CD4-positive, alpha-beta T cell treated with Interleukin-4 for 4 hours (primary cell): Measurements from ENCODE around the gene CTIF.
"Not testable (repeated sequence)": the region's sequence is repeated elsewhere in the genome, so short reads cannot be mapped to it uniquely, and the experiment has no call there.

Experiments
- DNase-seq: peaks from one replicate; pipeline ENCODE4 v3.0.0-alpha.2; 2020

The CTIF gene

DNA sequence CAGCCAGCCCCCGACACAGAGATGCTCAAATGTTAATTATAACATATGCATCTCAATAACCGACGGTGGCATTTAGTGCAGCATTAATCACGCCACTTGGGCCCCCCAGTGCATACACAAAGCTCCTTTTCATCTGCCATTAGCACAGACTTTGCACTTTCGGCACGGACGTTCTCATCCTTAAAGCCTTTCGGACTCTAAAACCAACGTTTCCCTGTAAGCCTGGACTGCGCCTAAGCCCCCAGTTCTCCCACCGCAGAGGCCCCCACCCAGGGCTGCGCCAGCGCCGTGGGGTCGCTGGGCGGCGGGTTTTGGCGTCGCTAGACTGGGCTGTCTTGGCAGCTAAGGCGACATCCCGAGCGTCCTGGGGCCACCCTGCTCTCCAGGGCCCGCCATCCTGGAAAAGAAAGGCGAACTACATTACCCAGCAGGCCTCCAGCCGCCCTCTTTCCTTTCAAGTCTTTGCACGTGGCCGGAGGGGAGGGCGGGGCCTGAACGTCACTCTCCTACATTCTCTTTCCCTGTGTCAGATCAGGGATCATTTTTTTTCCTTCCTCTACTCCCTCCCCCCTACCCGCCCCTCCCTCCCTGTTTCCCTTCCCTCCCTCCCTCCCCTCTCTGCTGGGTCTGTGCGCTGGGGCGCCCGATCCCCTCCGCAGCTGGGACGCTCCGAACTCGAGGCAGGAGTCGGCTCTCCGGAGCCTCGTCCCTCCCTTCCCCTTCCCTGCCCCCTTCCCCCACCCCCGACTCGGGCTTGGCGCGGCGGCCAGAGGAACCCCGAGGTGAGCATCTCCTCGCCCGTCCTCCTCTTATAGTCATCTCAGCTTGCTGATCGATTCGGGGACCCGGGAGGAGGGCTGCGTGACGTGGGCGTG is at the start of gene CTIF:
Gene CTIF (plus strand): TSS at position 501 of the 875 bp plus-strand sequence. CDS start 80,535 bp downstream, outside the sequence.
- DNase-seq = peak; percentile 59

DNA sequence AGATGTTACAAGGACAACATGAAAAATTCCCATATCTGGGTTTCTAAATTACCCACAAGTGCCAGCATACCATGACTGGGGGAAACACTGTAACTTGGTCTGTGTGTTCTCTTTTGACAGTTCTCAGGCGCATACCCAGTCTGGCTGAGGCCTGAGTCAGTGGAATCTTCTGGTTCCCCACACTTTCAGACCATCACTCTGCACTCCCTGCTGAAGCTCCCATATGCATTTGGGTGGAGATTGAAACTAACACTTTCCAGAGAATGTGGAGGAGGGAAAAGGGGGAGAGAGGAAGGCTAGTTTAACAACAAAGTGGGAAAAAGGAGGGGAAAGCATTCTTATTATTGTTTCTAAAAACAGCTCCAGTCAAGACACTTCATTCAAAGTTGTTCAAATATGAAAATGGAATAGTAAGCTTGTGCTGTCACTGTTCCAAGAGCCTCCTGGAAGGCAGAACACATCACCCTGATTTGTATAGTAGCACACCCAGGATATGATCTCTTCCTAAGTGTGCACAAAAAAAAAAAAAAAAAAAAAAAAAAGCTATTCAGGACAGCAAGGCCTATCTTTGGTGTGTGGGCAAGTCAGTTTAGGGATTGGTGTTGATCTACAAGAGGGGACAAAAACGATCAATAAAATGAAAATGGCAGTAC is 48.1 kb upstream of the CTIF start:
- DNase-seq = no peak

DNA sequence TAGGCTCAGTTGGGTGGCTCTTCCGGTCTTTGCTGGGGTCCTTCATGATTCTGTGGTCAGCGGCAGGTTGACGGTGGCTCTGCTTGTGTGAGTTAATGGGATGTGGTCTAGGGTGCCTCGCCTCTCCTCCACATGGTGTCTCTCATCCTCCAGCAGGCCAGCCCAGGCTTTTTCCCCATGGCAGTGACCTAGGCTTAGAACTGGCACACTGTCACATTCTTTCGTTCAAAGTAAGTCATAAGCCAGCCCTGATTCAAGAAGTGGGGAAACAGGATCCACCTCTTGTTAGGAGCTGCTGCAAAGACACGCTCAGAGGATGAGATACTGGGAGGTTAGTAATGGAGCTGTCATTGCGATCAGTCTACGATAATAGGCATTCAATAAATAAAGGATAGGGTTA is 46.0 kb upstream of the CTIF start:
- DNase-seq = no peak

DNA sequence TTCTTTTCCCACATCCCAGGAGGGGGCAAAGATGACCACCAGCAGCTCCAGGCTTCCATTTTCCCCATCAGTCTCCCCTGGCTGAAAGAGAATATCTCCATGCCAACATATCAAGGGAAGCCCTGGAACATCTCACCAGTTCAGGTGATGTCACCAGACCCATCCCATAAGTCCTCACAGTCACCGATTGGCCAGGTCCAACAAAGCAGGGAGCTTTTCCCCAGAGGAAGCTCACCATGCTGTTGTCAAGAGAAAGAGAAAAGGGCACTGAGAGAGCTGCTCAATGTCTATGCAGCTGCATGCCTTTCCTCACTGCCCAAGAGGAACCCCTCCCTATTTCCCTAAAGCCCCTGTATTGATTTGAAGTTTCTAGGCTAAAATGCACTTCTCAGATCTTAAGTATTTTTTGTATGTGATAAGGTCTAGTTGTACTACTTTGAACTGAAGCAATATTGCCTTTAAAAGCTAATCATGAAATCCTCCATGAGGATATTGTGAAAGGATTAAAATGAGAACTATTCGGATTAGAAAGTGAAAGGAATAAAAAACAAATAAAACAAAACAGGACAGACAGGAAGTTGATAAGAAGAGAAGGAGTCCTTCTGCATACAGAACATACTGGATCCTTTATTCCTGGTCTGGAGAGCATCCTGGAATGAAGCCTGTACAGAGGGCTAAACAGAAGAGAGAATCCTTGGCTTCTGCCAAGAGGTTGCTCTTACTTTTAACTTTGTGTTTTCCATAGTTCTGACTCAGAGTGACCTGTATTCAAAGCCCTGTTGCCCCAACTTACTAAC is 45.2 kb upstream of the CTIF start:
- no peak for DNase-seq

DNA sequence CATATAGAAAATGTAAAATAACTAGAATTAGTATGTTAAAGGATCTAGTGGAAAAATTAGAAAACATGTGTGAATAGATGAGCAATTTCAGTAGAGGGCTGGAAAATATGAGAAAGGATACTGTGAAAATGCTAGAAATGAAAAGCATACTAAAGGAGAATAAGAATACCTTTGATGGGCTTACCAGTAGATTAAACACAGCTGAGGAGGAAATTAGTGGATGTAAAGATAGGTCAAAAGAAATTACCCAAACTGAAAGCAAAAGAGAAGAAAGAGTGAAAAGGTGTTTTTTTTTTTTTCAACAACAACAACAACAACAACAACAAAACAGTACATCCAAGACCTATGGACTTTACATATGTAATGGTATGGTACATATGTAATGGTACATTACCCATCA is 41.0 kb upstream of the CTIF start:
- no peak for DNase-seq

DNA sequence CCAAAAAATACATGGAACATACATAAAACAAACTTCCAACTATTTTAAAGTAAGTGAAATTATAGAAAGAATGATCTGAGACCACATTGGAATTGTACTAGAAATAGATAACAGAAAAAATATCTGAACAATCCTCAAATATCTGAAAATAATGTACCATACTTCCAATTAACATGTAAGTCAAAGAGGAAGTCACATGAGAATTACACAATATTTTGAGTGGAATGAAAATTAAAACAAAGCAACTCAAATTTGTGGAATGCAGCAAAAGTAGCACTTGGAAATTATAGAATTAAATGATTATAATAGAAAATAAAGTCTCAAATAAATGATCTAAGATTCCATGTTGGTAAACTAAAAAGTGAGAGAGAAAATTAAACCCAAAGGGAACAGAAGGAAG is 38.3 kb upstream of the CTIF start:
- DNase-seq = no peak

DNA sequence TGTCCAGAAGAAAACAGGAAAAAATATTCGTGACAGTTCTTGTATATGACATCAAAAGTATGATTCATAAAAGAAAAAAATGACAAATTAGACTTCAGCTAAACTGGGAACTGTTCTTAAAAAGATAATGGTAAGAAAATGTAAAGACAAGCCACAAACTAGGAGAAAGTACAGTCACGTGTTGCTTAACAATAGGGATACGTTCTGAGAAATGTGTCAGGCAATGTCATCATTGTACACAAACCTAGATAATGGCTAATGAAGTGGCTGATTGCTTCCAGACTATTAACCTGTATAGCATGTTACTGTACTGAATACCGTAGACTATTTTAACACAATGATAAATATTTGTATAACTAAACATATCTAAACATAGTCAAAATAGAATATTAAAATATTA is 35.9 kb upstream of the CTIF start:
- DNase-seq = no peak

DNA sequence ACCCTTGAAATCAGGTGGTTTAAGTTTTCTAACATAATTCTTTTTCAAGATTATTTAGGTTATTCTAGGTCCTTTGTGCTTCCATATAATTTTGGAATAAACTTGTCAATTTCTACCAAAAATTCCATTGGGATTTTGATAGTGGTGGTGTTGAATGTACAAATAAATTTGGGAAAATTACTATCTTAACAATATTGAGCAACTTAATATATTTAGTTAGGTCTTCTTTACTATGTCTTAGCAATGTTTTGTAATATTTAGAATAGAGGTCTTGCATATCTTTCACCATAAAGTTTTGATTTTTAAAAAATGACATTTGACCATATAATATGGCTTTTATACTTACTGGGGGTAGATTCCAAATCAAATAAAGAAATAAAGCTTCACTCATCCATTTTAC is 34.0 kb upstream of the CTIF start:
- DNase-seq = no peak

DNA sequence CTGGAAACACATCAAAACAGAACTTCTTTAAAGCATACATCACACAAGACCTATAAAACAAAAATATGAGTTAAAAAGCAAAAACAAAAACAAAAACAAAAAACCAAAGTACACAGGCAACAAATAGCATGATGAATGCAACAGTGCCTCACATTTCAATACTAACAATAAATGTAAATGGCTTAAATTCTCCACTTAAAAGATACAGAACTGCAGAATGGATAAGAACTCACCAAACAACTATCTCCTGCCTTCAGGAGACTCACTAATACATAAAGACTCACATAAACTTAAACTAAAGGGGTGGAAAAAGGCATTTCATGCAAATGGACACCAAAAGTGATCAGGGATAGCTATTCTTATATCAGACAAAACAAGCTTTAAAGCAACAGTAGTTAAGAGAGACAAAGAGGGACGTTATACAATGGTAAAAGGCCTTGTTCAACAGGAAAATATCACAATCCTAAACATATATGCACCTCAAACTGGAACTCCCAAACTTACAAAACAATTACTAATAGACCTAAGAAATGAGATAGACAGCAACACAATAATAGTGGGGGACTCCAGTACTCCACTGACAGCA is 31.8 kb upstream of the CTIF start:
- not testable (repeated sequence) for DNase-seq

DNA sequence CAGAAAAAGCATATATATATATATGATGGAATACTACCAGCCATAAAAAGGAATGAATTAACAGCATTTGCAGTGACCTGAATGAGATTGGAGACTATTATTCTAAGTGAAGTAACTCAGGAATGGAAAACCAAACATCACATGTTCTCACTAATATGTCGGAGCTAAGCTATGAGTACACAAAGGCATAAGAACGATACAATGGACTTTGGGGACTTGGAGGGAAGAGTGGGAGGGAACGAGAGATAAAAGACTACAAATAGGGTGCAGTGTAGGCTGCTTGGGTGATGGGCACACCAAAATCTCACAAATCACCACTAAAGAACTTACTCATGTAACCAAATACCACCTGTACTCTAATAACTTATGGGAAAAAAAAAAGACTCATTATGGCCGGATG is 26.3 kb upstream of the CTIF start:
- DNase-seq = not testable (repeated sequence)

DNA sequence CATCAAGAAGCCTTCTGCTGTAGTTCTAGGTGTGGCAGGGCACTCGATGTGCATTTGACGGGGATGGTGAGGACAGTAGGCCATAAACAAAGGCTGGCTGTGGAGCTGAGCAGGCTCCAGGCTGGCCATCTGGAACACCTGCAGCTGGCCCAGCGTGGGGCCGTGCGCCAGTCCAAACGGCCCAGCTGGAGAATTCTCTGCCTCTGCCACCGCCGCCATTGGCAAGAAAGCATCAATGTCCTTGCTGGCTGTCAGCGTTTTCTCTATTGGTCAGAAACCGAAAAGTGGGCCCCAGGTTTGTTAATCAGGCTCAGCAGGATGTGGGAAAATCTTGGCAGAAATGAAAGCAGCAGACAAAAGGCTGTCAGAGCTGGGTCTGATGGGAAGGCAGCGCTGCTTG is 24.0 kb upstream of the CTIF start:
- no peak for DNase-seq

DNA sequence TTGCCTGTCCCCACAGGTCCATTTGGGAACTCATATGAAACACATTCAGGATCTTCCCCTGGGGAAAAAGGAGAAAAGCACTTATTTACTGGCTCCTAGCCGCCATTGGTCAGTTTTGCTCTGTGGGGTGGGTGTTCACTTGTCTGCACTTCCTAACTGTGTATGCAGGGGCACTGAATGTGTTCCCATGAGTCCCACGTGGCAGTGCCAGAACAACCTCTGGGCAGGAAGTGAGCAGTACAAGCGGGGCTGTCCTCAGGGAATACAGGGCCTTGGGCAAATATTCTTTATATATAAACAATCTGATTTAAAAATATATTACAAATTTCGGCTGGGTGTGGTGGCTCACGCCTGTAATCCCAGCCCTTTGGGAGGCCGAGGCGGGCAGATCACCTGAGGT is 21.8 kb upstream of the CTIF start:
- DNase-seq = no peak

DNA sequence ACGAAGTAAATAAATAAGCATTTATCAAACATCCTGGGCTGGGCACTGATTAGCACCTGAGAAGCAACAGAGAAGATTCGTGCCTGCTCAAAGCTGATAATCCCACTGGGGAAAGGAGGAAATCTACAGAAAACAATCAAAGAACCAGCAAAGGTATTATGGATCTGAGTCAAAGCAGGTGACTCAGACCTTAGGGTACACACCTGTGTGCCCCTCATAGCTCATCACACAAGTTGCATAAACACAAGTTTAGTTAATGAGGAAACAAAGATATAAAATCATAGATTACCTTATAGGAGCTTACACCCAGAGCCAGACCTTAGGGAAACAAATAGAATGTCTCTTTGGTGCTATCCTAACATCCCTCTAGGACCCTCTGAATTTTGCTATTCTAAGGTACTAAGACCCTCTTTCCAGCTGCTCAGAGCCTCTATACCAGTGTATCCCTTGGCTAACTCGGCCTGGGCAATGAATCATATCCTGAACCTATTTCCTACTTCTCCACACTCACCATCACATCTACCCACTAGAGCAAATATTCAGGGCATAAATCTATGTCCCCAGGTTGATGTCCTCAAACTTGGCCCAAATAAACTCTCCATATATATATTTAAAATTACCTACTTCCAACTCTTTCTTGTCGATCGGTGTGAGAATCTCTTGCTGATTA is 19.3 kb upstream of the CTIF start:
- no peak for DNase-seq

DNA sequence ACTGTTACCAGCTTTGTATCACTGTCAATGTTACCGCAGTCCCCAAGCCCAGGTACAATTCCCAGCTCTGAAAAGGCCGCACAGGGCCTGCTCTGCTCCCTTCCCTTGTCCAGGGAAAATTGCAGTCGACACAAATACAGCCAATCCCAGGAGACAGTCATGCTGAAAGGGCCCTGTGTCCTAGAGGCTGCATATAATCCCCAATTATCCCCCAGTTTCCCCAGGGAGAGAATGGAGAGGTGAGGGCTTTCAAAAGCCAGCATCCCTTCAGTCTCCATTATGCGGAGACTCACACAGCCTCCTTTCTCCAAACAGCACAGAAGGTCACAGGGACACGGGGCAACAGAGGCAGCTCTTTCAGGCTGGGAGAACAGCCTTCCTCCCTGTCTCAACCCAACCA is 17.1 kb upstream of the CTIF start:
- DNase-seq = no peak

DNA sequence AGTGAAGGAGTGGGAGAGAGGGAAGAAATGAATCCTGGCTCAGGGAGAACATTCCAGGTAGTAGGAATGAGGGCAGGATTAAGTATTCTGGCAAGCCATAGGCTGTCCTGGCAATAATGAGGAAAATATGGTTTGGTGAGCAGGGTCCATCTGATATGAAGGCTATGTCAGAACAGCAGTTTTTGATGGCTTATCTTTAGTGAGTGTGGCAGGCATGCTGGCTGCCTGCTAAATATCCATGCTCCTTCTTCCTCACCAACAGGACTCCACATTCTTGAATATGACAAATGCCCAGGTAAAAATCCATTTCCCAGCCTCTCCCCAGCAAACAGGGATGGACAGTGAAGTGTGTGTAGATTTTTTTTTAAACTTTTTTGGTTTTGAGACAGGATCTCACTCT is 13.2 kb upstream of the CTIF start:
- no peak for DNase-seq

DNA sequence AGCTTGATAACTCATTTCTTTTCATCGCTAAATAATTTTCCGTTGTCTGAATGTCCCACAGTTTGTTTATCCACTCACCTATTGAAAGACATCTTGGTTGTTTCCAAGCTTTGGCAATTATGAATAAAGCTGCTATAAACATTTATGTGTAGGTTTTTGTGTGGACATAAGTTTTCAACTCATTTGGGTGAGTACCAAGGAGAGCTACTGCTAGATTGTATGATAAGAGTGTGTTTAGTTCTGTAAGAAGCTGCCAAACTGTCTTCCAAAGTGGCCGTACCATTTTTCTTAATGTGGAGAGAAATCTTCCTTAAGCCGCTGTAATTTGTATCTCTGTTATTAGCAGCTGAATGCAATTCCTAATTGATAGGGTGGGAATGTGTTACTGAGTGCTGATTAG is 11.4 kb upstream of the CTIF start:
- DNase-seq = no peak

DNA sequence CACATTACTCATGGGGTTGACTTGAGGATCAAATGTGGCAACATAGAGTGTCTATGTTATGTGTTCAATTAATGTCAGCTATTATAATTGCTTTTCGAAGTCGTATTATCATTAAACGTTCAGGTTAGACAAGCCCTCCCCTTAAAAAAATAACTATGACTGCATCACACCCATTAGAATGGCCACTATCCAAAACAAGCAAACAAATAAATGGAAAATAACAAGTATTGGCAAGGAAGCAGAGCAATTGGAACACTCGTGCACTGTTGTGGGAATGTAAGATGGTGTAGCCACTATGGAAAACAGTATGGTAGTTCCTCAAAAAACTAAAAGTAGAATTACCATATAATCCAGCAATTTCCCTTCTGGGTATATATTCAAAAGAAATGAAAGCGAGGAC is 10.0 kb upstream of the CTIF start:
- no peak for DNase-seq

DNA sequence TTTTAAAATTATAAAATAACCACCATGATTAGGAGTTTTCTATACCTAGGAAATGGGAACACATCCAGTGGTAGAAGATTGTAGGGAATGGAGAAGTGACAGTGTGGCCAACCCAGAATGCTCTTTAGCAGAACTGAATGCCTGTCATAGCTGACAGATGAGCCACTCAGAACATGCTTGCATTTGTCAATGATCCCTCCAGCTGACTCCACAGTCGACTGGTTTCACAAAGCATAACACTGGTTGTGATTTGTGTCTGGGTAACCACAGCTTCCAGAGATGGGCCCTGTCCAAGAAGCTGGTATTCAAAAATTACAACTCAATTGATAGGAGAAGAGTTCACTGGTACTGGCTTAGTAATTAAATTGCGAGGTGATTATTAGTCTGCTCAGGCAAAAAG is 9.0 kb upstream of the CTIF start:
- no peak for DNase-seq

DNA sequence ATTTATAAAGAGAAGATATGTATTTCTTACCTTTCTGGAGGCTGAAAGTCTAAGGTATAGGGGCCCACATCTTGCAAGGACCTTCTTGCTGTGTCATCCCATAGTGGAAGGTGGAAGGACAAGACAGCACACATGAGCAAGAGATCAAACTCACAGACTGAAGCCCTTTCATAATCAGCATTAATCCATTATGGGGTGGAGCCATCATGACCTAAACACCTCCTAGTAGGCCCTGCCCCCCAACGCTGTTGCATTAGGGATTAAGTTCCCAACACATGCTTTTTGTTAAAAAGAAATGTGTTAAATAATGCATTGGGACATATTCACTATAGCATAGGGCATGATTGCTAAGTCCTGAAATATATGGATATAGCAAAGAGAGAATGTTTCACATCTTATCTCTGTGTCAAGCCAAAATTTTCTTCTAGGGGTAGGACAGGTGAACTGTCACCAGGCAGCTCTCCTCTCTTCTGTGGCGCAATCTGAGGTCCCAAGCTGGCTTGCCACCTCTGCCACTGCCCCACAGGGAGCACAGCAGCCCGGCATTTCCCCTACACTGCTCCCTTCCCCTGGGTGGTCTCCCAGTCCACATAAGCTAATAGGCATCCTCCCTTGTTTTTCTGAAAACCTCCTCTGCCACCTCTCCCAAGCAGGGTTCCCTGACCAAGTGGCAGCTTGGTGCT is 8.3 kb upstream of the CTIF start:
- DNase-seq = no peak

DNA sequence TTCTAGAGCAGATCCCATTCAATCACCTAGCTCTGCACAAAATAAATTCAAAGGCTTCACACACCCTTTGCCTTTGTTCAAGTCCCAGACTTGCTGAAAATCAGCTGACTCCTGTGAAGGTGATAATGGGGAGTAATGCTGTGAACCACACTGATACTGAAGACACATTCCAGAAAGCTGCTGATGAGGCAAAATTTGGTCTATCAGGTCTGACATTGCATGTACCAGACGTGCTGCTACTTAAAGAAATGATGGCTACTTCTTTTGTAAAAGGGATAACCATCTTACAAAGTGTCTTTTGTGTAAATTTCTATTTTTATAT is 7.8 kb upstream of the CTIF start:
- no peak for DNase-seq

DNA sequence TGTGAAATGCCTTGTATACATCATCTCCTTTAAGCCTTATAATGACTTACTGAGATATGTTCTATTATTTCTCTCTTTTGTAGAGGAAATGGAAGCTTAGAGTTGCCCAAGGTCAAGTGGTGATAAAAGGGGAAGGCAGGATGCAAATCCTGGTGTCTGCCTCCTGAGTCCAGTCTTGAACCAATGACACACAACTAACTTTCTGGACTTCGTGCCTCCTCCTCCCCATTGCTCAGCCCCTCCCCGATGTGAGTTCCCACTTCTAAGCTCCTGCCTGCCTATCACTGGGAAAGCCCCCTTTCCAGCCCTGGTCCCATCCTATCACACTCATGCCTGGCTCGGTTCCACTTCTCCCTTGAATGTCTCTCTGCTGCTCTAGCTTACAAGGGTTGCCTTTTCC is 6.9 kb upstream of the CTIF start:
- no peak for DNase-seq

DNA sequence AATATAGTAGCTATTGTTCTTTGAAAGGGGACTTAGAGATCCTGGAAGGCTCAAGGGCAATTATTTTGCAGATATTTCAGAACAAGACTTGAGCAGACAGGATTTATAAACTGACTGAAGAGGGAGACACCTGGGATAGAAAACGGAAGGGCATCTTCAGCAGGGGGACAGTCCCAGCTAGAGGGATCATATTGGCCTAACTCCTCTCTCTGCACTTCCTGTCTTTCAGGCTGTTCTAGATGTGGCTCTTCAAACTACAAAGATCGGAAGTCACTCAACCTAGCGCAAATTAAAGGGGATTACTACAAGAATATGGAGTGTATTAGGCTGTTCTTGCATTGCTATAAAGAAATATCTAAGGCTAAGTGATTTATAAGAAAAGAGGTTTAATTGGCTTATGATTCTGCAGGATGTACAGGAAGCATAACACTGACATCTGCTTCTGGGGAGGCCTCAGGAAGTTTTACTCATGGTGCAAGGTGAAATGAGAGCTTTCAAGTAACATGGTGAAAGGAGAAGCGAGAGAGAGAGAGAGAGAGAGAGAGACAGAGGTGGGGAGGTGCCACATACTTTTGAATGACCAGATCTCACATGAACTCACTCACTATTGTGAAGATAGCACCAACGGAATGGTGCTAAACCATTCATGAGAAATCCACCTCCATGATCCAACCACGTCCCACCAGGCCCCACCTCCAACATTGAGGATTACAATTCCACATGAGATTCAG is 5.3 kb upstream of the CTIF start:
- no peak for DNase-seq
